NCI-H146 treated with DMSO at 0.1 percent for 48 hours (cell line): ENCODE data around the gene CCL16.
"Not testable (repeated sequence)": the region's sequence is repeated elsewhere in the genome, so short reads cannot be mapped to it uniquely, and the experiment has no call there.

ENCODE experiments used
- DNase-seq: peaks from one replicate; lab custom pipeline; 2025; ENCODE audit not compliant: unreplicated experiment; lab: John Stamatoyannopoulos, UW

CCL16 gene

GRCh38 chr17:35981246-35981645 is at the start of gene CCL16:
Gene CCL16, minus strand, starts transcription at chr17:35981497. Its CDS starts 77 bp downstream, at chr17:35981420.
- no peak for DNase-seq

- DNase-seq, result no peak
Measured at GRCh38 chr17:36030956-36031355, 49.7 kb upstream of the CCL16 start.

- DNase-seq, result no peak
Measured at GRCh38 chr17:36027761-36028160, 46.5 kb upstream of the CCL16 start.

GRCh38 chr17:36024106-36024869 is 43.0 kb upstream of the CCL16 start:
- no peak for DNase-seq

GRCh38 chr17:36019423-36019822 is 38.1 kb upstream of the CCL16 start:
- no peak for DNase-seq

- DNase-seq, result no peak
Measured at GRCh38 chr17:36017799-36018198, 36.5 kb upstream of the CCL16 start, which contains the start of gene CCL23. Gene CCL23, minus strand, starts transcription at chr17:36017972. Its CDS starts 75 bp downstream, at chr17:36017897.

- no peak for DNase-seq
Measured at GRCh38 chr17:36016555-36016954, 35.3 kb upstream of the CCL16 start.

- DNase-seq, result not testable (repeated sequence)
Measured at GRCh38 chr17:36015895-36016294, 34.6 kb upstream of the CCL16 start.

- DNase-seq, result no peak
Measured at GRCh38 chr17:36014946-36015345, 33.6 kb upstream of the CCL16 start.

- DNase-seq, result no peak
Measured at GRCh38 chr17:36011201-36011600, 29.9 kb upstream of the CCL16 start.

- DNase-seq, result no peak
Measured at GRCh38 chr17:36008998-36009665, 27.8 kb upstream of the CCL16 start.

- no peak for DNase-seq
Measured at GRCh38 chr17:36004594-36005108, 23.4 kb upstream of the CCL16 start.

GRCh38 chr17:36002631-36003030 is 21.3 kb upstream of the CCL16 start:
- no peak for DNase-seq

- DNase-seq, result no peak
Measured at GRCh38 chr17:36001862-36002603, 20.7 kb upstream of the CCL16 start.

- no peak for DNase-seq
Measured at GRCh38 chr17:36001110-36001771, 19.9 kb upstream of the CCL16 start, which contains the start of gene CCL15. Gene CCL15, minus strand, starts transcription at chr17:36001553. Its CDS starts 61 bp downstream, at chr17:36001492.

GRCh38 chr17:36000732-36001109 is 19.4 kb upstream of the CCL16 start:
- DNase-seq, result no peak

GRCh38 chr17:35998756-35999155 is 17.5 kb upstream of the CCL16 start:
- DNase-seq, result no peak

GRCh38 chr17:35998018-35998545 is 16.8 kb upstream of the CCL16 start:
- DNase-seq, result no peak

GRCh38 chr17:35995346-35995745 is 14.0 kb upstream of the CCL16 start:
- DNase-seq, result not testable (repeated sequence)

GRCh38 chr17:35991075-35991474 is 9.8 kb upstream of the CCL16 start:
- no peak for DNase-seq

GRCh38 chr17:35988164-35988563 is 6.9 kb upstream of the CCL16 start:
- no peak for DNase-seq
